VCaP (cell line): ENCODE results near the gene RNF144A.

Experiments used
- H3K27ac ChIP-seq: fragments of 450-650 bp; 2 replicates; pipeline ENCODE4 v1.5.1; 2017
- TF ChIP-seq, protein P1 (sequence below): fragments of 450-650 bp; conservative IDR thresholded peaks from 2 replicates; pipeline ENCODE4 v1.5.1; 2017; ENCODE audit warnings: mild to moderate bottlenecking, moderate library complexity

Gene RNF144A

GRCh38 chr2:7044253-7045250 lies 127.3 kb downstream of the RNF144A start:
- TF ChIP-seq, protein P1, sequence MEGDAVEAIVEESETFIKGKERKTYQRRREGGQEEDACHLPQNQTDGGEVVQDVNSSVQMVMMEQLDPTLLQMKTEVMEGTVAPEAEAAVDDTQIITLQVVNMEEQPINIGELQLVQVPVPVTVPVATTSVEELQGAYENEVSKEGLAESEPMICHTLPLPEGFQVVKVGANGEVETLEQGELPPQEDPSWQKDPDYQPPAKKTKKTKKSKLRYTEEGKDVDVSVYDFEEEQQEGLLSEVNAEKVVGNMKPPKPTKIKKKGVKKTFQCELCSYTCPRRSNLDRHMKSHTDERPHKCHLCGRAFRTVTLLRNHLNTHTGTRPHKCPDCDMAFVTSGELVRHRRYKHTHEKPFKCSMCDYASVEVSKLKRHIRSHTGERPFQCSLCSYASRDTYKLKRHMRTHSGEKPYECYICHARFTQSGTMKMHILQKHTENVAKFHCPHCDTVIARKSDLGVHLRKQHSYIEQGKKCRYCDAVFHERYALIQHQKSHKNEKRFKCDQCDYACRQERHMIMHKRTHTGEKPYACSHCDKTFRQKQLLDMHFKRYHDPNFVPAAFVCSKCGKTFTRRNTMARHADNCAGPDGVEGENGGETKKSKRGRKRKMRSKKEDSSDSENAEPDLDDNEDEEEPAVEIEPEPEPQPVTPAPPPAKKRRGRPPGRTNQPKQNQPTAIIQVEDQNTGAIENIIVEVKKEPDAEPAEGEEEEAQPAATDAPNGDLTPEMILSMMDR, result peak; percentile 92
- H3K27ac ChIP-seq, result no peak overlapping the region

DNA sequence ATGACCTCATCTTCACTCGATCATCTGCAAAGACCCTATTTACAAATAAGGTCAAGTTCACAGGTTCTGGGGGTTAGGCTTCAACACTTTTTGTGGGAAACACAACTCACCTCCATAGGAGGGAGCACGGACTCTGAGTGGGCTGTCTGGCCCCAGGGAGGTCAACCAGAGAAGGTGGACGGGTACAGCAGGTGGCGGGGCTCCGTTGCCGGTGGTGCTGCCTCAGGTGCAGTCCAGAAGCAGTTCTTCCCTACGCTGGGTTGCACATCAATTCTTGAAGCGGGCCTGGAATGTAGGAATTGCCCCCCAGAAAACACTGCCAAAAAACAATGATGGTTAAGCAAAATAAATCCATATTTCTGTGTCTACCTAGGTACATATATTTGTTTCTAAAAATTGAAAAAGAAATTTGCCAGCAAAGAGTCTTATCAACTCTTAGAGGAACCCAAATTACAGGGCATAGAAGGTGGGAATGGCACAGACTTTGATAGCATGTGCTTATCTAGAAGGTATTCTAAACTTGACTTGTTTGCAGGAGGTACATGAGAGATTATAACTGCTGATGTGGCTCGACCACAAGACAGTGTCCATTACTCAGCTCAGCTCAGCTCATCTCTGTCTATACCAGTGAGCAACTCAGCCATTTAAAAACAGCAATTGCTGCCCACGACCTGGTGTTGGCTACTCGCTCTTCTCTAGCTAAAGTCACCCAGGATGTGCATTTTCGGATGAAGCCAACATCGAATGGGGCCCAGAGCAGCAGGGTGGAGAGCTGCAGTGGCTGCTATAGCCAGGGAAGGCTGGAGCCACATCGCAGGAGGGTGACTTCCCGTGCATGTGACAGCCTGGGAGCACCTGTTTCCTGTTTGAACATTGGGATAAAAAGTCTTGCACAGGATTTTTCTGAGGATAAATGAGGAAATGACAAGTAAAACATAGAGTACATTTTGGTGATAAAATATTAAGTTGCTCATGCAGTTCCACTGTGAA lies 128.7 kb downstream of the RNF144A start:
- TF ChIP-seq, protein P1, result no peak

DNA sequence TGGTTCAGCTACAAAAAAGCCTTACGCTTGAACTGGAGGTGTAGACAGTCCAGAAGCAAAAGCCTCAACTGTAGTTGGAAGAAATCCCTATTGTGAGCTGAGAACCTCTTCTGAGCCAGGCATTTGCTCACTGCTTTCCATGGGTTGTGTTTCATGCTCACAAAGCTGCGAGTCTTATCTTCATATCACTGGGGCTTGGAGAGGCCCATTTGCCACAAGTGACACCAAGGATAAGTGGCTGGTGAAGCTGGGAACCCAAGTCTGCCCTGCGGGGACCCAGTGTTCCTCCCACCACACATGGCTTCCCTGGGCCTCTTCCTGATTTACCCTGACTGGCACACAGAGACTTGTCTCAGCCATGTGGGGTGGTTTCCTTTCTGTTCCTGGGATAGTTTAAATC lies 130.4 kb downstream of the RNF144A start:
- no peak overlapping the region for H3K27ac ChIP-seq
- TF ChIP-seq, protein P1, result no peak

More for the DNA sequence above, 128.7 kb downstream of the RNF144A start:
- H3K27ac ChIP-seq, result no peak overlapping the region

DNA sequence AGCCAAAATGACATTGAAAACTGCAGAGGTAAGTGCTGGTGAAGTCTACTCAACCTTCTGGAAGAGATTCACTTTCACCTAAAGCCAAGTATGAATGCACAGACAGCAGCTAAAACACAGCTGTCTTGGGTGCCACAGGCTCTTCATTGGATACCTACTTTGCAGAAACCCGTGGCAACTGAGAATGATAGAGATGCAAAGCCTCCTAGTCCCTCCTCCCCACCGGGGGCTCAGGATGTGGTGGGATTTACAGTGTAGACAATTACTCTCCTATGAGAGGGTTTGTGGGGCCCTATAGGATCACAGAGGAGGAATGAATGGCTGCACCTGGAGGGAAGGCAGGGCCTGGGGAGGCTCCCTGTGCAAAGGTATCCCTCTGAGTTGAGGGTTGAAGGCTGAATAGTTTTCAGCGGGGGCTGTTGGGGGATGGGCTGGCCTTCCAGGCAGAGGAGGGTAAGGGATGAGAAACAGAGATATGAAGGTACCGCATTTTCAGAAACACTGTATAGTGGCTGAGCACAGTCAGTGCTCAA lies 131.6 kb downstream of the RNF144A start:
- no peak overlapping the region for H3K27ac ChIP-seq
- TF ChIP-seq, protein P1, result no peak

- TF ChIP-seq, protein P1, result no peak
- H3K27ac ChIP-seq, result no peak overlapping the region
These were observed 135.2 kb downstream of the RNF144A start for GRCh38 chr2:7052404-7052803.

GRCh38 chr2:7053650-7054265 lies 136.5 kb downstream of the RNF144A start:
- TF ChIP-seq, protein P1, result no peak
- H3K27ac ChIP-seq, result no peak overlapping the region; the same call in 1 of the 2 replicates
